Measurements from ENCODE around the gene ZSCAN25. TPM values are rescaled to one million over a fixed set of nuclear protein-coding genes. Genes with fewer than 3 reads are reported as not detected.

Gene ZSCAN25
- 8.8 and 10.3 TPM in 2 replicates for total RNA-seq

GRCh38 chr7:99616359-99617191, at the start of gene ZSCAN25:
TSS of gene ZSCAN25 (plus strand) at chr7:99616946. CDS start at chr7:99619607, 2,661 bp downstream.

GRCh38 chr7:99597762-99598501, 18.8 kb upstream of the ZSCAN25 start, which contains the start of gene TMEM225B:
TSS of gene TMEM225B (plus strand) at chr7:99598267. CDS start at chr7:99604389, 6,122 bp downstream.

GRCh38 chr7:99679400-99680191, 62.9 kb downstream of the ZSCAN25 start, which contains the start of gene CYP3A5:
TSS of gene CYP3A5 (minus strand) at chr7:99679996. CDS start at chr7:99679896, 100 bp downstream.

Other genes with a start within 250 kb of the ZSCAN25 start
- gene ARPC1B, start 242.2 kb upstream of the ZSCAN25 start, total RNA-seq = 818 and 938 TPM in 2 replicates
- gene PDAP1, start 208.3 kb upstream of the ZSCAN25 start, total RNA-seq = 45.3 and 47.7 TPM in 2 replicates
- 153 and 167 TPM in 2 replicates for gene BUD31, start 208.0 kb upstream of the ZSCAN25 start, total RNA-seq
- 5.0 and 6.7 TPM in 2 replicates for gene PTCD1, start 178.1 kb upstream of the ZSCAN25 start, total RNA-seq
- gene CPSF4, start 178.0 kb upstream of the ZSCAN25 start, total RNA-seq = 17.2 and 18.4 TPM in 2 replicates
- 310 and 525 TPM in 2 replicates for gene ATP5MF, start 150.8 kb upstream of the ZSCAN25 start, total RNA-seq
- 5.3 and 7.2 TPM in 2 replicates for gene ZNF789, start 144.1 kb upstream of the ZSCAN25 start, total RNA-seq
- 26.2 TPM in 2 replicates for gene ZNF394, start 116.7 kb upstream of the ZSCAN25 start, total RNA-seq
- gene ZKSCAN5, start 112.3 kb upstream of the ZSCAN25 start, total RNA-seq = 11.6 and 11.8 TPM in 2 replicates
- gene FAM200A, start 64.8 kb upstream of the ZSCAN25 start, total RNA-seq = 4.8 and 5.2 TPM in 2 replicates
- gene ZNF655, start 58.3 kb upstream of the ZSCAN25 start, total RNA-seq = 44.4 and 51.4 TPM in 2 replicates
- gene TMEM225B, start 18.7 kb upstream of the ZSCAN25 start, total RNA-seq = 0.62 and 2.4 TPM in 2 replicates
- gene CYP3A5, start 63.0 kb downstream of the ZSCAN25 start, total RNA-seq = not detected in 2 replicates
- gene CYP3A7, start 118.2 kb downstream of the ZSCAN25 start, total RNA-seq = not detected in 2 replicates
- gene CYP3A4, start 167.2 kb downstream of the ZSCAN25 start, total RNA-seq = not detected in 2 replicates
- not detected in 2 replicates for gene CYP3A43, start 211.1 kb downstream of the ZSCAN25 start, total RNA-seq